Muscle layer of colon (tissue), 2 donors: ENCODE results near the gene SRSF9.

Experiments used
- H3K27ac ChIP-seq: one replicate; pipeline ENCODE4 v1.7.0; 2013; ENCODE audit warnings: low read depth, mild to moderate bottlenecking, low read length, moderate library complexity
- H3K27me3 ChIP-seq, 2 donors: one replicate each; pipeline ENCODE4 v1.7.0; 2013; ENCODE audit warnings: low read length in 2 of 2, mild to moderate bottlenecking in 2 of 2; ENCODE audit not compliant: insufficient read depth in 2 of 2, control insufficient read depth in 1 of 2
- H3K36me3 ChIP-seq: one replicate; pipeline ENCODE4 v1.7.0; 2013; ENCODE audit warnings: mild to moderate bottlenecking, low read length; ENCODE audit not compliant: insufficient read depth
- H3K4me1 ChIP-seq: one replicate; pipeline ENCODE4 v1.7.0; 2013; ENCODE audit warnings: mild to moderate bottlenecking, low read length; ENCODE audit not compliant: insufficient read depth
- H3K4me3 ChIP-seq, 2 donors: one replicate each; pipeline ENCODE4 v1.7.0; 2013; ENCODE audit warnings: low read length in 2 of 2, low read depth in 1 of 2, mild to moderate bottlenecking in 1 of 2, moderate library complexity in 1 of 2
- H3K9ac ChIP-seq: one replicate; pipeline ENCODE4 v1.7.0; 2013; ENCODE audit warnings: low read length
- H3K9me3 ChIP-seq: one replicate; pipeline ENCODE4 v1.7.0; 2013; ENCODE audit warnings: mild to moderate bottlenecking, low read length
- donor health status: abdominal sarcoma.
- donor health status: Adenocarcinoma of cecum.

SRSF9 gene

GRCh38 chr12:120445911-120446843 lies 23.4 kb downstream of the SRSF9 start, which contains the start of the genes GATC and TRIAP1:
Gene GATC (plus strand): TSS chr12:120446444. CDS start chr12:120446481, 37 bp downstream.
Gene TRIAP1 (minus strand): TSS chr12:120446384. CDS start chr12:120446372, 12 bp downstream.
- no peaks in the 10 kb centered on the region for H3K9me3 ChIP-seq
- H3K27me3 ChIP-seq = no peaks in the 10 kb centered on the region
- H3K36me3 ChIP-seq = peaks cover 35% of the 10 kb centered on the region
- peak within 1 kb of the TSS; percentile 82 to 99 for H3K4me3 ChIP-seq
- peak within 1 kb of the TSS; percentile 96 for H3K9ac ChIP-seq
- H3K4me1 ChIP-seq = peaks cover 19% of the 10 kb centered on the region
- peak within 1 kb of the TSS; percentile 91 for H3K27ac ChIP-seq

DNA sequence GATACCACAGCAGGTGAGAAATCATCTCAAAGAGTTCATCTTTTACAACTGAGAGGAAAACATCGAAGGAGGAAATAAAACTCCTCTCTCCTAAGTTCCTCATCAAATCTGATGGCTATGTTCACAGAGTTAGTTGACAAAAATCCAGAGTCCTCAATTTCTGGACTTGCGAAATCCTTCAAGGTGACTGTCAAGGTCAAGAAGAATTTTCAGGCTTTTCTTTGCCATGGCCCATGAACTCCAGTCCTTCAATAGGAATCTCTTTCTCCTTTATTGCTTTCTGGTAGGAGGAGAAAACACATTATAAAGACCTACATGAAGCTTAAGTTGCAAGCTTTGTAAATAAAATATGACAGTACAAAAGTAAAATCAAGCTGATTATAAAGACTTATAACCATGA lies 24.9 kb downstream of the SRSF9 start:
- peaks cover 42% of the 10 kb centered on the region for H3K36me3 ChIP-seq
- peaks cover 24% of the 10 kb centered on the region for H3K4me1 ChIP-seq
- H3K4me3 ChIP-seq = no peak overlapping the region
- no peak overlapping the region for H3K27ac ChIP-seq
- H3K9ac ChIP-seq = no peak overlapping the region
- H3K9me3 ChIP-seq = no peaks in the 10 kb centered on the region
- no peaks in the 10 kb centered on the region for H3K27me3 ChIP-seq

GRCh38 chr12:120439646-120440247 lies 29.8 kb downstream of the SRSF9 start:
- Histone ChIP-seq H3K9ac (no peak overlapping the region), H3K27ac (no peak overlapping the region), H3K36me3 (peaks cover 40% of the 10 kb centered on the region), H3K27me3 (no peaks in the 10 kb centered on the region), H3K4me1 (peaks cover 18% of the 10 kb centered on the region), H3K9me3 (no peaks in the 10 kb centered on the region), H3K4me3 (no peak overlapping the region)

- peaks cover 29% of the 10 kb centered on the region for H3K36me3 ChIP-seq
- H3K27me3 ChIP-seq = no peaks in the 10 kb centered on the region
- H3K4me3 ChIP-seq = peak overlapping the region; percentile 64 to 68
- peak overlapping the region; percentile 73 for H3K27ac ChIP-seq
- peak overlapping the region; percentile 41 for H3K9ac ChIP-seq
- H3K9me3 ChIP-seq = no peaks in the 10 kb centered on the region
- peaks cover 18% of the 10 kb centered on the region for H3K4me1 ChIP-seq
Observed at GRCh38 chr12:120438495-120439198, 30.9 kb downstream of the SRSF9 start.

- Histone ChIP-seq H3K9ac (peak within 1 kb of the TSS; percentile 41), H3K9me3 (no peaks in the 10 kb centered on the region), H3K27ac (peak within 1 kb of the TSS; percentile 79), H3K27me3 (no peaks in the 10 kb centered on the region), H3K4me3 (peak within 1 kb of the TSS; percentile 64 to 68), H3K4me1 (peaks cover 18% of the 10 kb centered on the region), H3K36me3 (peaks cover 24% of the 10 kb centered on the region)
Observed at GRCh38 chr12:120437735-120438494, 31.6 kb downstream of the SRSF9 start, which contains the start of gene COX6A1. Gene COX6A1 (plus strand): TSS chr12:120438113. CDS start chr12:120438127, 14 bp downstream.

GRCh38 chr12:120432772-120433525 lies 36.6 kb downstream of the SRSF9 start:
- H3K4me3 ChIP-seq = no peak overlapping the region
- no peaks in the 10 kb centered on the region for H3K9me3 ChIP-seq
- no peaks in the 10 kb centered on the region for H3K27me3 ChIP-seq
- no peaks in the 10 kb centered on the region for H3K36me3 ChIP-seq
- H3K9ac ChIP-seq = no peak overlapping the region
- no peaks in the 10 kb centered on the region for H3K4me1 ChIP-seq
- no peak overlapping the region for H3K27ac ChIP-seq

- Histone ChIP-seq H3K4me3 (no peak overlapping the region), H3K4me1 (no peaks in the 10 kb centered on the region), H3K36me3 (no peaks in the 10 kb centered on the region), H3K27me3 (no peaks in the 10 kb centered on the region), H3K9ac (no peak overlapping the region), H3K9me3 (no peaks in the 10 kb centered on the region), H3K27ac (no peak overlapping the region)
Observed at GRCh38 chr12:120429368-120429767, 40.2 kb downstream of the SRSF9 start.

- Histone ChIP-seq H3K27me3 (no peaks in the 10 kb centered on the region), H3K4me1 (no peaks in the 10 kb centered on the region), H3K4me3 (no peak overlapping the region), H3K27ac (no peak overlapping the region), H3K9me3 (no peaks in the 10 kb centered on the region), H3K36me3 (no peaks in the 10 kb centered on the region), H3K9ac (no peak overlapping the region)
Observed at GRCh38 chr12:120428597-120429229, 40.8 kb downstream of the SRSF9 start.

- no peaks in the 10 kb centered on the region for H3K36me3 ChIP-seq
Observed at GRCh38 chr12:120425797-120426196, 43.8 kb downstream of the SRSF9 start.

GRCh38 chr12:120422892-120423456 lies 46.6 kb downstream of the SRSF9 start:
- Histone ChIP-seq H3K27ac (no peak overlapping the region), H3K4me3 (no peak overlapping the region), H3K9me3 (no peaks in the 10 kb centered on the region), H3K36me3 (no peaks in the 10 kb centered on the region), H3K4me1 (no peaks in the 10 kb centered on the region), H3K9ac (no peak overlapping the region), H3K27me3 (no peaks in the 10 kb centered on the region)

More at GRCh38 chr12:120425797-120426196, 43.8 kb downstream of the SRSF9 start:
- Histone ChIP-seq H3K9me3 (no peaks in the 10 kb centered on the region), H3K4me1 (no peaks in the 10 kb centered on the region), H3K4me3 (no peak overlapping the region), H3K27ac (no peak overlapping the region), H3K9ac (no peak overlapping the region), H3K27me3 (no peaks in the 10 kb centered on the region)
